ENCODE results near the gene CHD5.

Gene CHD5

DNA sequence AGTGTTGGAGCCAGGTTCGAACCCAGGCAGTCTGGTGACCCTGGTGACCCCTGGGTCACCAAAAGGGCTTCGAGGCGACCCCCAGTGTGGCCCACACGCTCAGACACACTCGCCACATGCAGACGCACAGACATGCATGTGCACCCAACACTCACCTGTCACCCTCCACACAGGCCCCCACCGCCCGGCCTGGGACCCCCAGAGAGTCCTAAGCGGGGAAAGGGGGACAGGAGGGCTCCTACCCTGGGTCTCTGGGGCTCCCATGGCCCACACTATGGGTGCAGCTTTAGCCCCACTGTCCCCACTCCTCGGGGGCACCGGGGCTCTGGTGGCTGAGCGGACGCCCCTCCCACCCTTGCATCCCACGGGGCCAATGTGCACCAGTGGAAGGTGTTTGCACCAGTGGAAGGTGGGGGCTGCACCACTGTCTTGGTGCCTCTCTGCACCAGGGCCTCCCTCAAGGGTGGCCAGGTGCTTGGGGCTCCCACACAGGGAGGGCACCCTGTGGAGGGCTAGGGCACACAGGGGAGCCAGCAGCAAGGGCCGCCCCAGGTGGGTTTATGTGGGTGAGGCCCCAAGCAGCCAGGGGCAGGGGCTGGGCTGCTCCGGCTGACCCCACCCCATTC lies 9.9 kb downstream of the CHD5 start:
- TF ChIP-seq, protein P1, sequence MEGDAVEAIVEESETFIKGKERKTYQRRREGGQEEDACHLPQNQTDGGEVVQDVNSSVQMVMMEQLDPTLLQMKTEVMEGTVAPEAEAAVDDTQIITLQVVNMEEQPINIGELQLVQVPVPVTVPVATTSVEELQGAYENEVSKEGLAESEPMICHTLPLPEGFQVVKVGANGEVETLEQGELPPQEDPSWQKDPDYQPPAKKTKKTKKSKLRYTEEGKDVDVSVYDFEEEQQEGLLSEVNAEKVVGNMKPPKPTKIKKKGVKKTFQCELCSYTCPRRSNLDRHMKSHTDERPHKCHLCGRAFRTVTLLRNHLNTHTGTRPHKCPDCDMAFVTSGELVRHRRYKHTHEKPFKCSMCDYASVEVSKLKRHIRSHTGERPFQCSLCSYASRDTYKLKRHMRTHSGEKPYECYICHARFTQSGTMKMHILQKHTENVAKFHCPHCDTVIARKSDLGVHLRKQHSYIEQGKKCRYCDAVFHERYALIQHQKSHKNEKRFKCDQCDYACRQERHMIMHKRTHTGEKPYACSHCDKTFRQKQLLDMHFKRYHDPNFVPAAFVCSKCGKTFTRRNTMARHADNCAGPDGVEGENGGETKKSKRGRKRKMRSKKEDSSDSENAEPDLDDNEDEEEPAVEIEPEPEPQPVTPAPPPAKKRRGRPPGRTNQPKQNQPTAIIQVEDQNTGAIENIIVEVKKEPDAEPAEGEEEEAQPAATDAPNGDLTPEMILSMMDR (IDR thresholded peaks at IDR 0.05; ENCODE audit: low read depth, low read length): no peak
- DNase-seq (ENCODE audit: low read depth, low spot score): no peak
- in situ Hi-C loops (cut with HindIII; ENCODE audit: low sequenced_read_pairs): no loop called here
- no peak overlapping the region for H3K4me3 ChIP-seq (ENCODE audit: low read depth, low read length)

DNA sequence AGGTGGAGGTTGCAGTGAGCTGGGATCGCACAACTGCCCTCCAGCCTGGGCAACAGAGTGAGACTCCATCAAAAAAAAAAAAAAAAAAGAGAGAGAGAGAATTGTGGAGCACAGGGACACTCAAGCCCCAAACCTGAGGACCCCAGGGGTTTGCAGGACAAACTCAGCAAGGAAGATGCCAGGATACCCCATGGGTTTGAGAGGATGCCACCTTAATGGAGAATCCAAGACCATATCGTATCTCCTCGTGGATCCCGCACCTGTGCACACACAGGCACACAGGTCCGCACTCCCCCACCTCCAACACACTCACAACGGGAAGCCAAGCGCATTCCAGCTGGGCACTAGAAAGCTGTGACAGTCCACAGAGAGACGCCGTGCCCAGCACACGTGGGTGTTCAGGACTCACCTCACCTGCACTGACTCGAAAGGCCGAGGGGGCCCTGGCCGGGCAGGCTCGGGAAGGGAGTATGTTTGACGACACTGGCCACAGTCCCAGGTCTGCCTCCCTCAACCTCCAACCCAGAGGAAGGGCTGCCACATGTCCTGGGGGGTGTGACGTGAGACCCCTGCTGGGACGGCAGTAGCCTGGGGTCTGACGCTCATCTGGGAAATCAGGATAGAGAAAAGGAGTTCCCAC lies 11.1 kb downstream of the CHD5 start:
- TF ChIP-seq, protein P1 (IDR thresholded peaks at IDR 0.05; ENCODE audit: low read depth, low read length): no peak
- DNase-seq (ENCODE audit: low read depth, low spot score): no peak
- in situ Hi-C loops (cut with HindIII; ENCODE audit: low sequenced_read_pairs): no loop called here
- H3K4me3 ChIP-seq (ENCODE audit: low read depth, low read length): no peak overlapping the region

DNA sequence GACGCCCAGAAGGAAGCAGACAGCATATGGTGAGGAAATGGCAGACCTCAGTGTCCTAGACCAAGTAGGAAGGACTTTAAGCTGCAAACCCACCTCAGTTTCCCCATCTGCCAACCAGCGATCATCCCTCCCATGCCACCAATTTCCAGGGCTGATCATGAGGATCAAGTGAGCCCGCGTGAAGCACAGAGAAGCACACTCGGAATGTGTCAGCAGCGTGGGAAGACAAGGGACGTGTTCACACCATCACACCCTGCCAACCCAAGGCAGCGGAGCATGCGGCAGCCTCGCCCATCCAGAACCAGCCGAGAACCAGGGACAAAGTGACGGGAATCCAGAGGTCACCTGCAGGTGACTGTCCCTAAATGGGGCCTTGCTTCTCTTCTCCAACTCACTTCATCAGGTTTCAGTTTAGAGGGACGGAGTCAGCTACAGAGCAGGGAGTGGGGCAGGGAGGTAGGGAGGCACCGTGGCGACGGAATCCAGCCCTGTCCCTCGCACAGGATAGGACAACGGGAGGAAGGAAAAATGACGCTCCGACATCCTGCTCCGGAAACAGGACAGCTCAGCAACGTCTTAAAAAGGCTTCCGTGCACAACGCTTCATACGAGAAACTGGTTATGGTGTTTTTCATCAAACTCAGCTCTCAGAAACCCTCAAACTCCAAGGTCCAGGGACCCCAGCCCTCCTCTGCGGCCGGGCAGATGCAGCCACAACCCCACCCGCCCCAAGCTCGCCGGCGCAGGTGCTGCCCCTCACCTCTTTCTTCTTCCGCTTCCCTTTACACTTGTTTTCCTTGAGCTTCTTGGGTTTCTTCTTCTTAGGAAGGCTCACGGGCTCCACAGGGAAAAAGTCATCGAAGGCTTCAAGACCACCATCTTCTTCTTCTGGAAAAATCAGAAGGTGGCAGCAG lies 12.5 kb downstream of the CHD5 start:
- no peak for DNase-seq (ENCODE audit: low read depth, low spot score)
- in situ Hi-C loops (cut with HindIII; ENCODE audit: low sequenced_read_pairs): no loop called here
- no peak overlapping the region for H3K4me3 ChIP-seq (ENCODE audit: low read depth, low read length)
- TF ChIP-seq, protein P1 (IDR thresholded peaks at IDR 0.05; ENCODE audit: low read depth, low read length): no peak

DNA sequence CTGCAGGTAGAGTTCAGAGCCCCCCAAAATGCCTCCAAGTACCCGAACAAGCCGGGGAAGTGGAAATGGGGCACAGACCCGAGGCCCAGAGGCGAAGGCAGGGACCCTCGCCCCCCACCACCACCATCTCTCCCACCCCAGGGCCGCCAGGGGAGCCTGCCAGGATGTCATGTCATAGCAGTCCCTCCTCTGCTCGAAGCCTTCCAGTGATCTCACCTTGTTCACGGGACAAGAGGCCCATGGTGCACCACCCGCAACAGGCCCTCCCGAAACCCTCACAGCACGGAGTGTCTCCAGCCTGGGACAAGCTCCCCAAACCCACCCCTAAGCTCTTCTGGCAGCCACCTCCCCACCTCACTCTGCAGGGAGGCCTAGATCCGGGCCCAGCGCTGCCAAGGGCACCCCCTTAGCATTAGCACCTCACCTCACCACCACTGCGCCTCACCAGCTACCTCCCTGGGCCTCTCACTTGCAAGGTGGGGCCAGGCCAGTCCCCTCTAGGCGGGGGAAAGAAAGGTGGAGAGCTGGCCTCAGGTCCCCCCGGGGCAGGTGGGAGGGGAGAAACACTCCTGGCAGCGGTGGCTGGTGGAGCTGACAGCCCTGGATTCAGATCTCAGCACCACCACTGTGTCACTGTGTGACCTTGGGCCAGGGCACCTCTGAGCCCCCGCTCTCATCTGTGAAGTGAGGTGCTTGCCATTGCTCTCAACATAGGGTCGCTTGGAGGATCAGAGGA lies 13.3 kb downstream of the CHD5 start:
- in situ Hi-C loops (cut with HindIII; ENCODE audit: low sequenced_read_pairs): no loop called here
- TF ChIP-seq, protein P1 (IDR thresholded peaks at IDR 0.05; ENCODE audit: low read depth, low read length): no peak
- H3K4me3 ChIP-seq (ENCODE audit: low read depth, low read length): no peak overlapping the region
- no peak for DNase-seq (ENCODE audit: low read depth, low spot score)

- TF ChIP-seq, protein P1 (IDR thresholded peaks at IDR 0.05; ENCODE audit: low read depth, low read length): no peak
- in situ Hi-C loops (cut with HindIII; ENCODE audit: low sequenced_read_pairs): no loop called here
- no peak overlapping the region for H3K4me3 ChIP-seq (ENCODE audit: low read depth, low read length)
- no peak for DNase-seq (ENCODE audit: low read depth, low spot score)
Measured at GRCh38 chr1:6166221-6166620, 13.9 kb downstream of the CHD5 start.

DNA sequence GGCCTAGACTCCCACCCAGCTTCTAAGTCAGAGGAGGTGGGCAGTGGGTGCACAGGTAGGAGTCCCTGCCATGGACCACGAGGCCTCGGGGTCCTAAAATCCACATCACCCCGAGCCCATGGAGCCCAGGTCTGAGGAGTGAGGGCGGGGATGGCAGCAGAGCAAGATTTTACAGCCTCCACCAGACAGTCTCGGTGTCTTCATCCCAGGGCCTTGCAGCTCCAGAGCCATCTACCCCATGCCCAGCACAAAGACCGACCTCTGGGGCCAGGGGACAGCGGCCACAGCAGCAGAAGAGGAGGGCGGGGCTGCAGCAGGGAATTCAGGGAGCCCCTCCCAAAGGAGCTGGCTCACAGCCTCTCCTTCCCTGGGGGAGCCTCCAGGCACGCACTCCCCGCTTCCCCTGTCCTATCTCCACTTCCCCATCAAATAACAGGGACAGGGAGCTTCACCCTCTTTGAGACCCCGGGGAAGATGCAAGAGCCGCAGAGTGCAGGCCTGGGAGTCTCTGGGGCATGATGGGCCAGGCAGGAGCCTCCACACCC lies 14.6 kb downstream of the CHD5 start:
- in situ Hi-C loops (cut with HindIII; ENCODE audit: low sequenced_read_pairs): no loop called here
- DNase-seq (ENCODE audit: low read depth, low spot score): no peak
- H3K4me3 ChIP-seq (ENCODE audit: low read depth, low read length): no peak overlapping the region
- TF ChIP-seq, protein P1 (IDR thresholded peaks at IDR 0.05; ENCODE audit: low read depth, low read length): no peak

All from astrocyte of the spinal cord (primary cell).